A673 (cell line): Measurements from ENCODE around the gene TK2. TPM values are rescaled to one million over a fixed set of nuclear protein-coding genes. Genes with fewer than 3 reads are reported as not detected.

Experiments used
- BruUV-seq: library from RNA; stranded (reverse); fragments of 400-500 nt; replicated peaks from 2 replicates; lab custom pipeline; 2021; lab: Mats Ljungman, UMichigan
- CTCF ChIA-PET: fragments of 300-600 bp; sonication (Branson Sonifier 250); formaldehyde crosslinking; loops from one replicate; lab custom pipeline; 2022; ENCODE audit warnings: antibody characterized with exemption; lab: Charles Lee
- POLR2A ChIA-PET: fragments of 300-600 bp; sonication (Branson Sonifier 250); formaldehyde crosslinking; loops from one replicate; lab custom pipeline; 2022; ENCODE audit warnings: antibody characterized with exemption; ENCODE audit not compliant: low non-redundant PET; lab: Charles Lee
- DNase-seq: peaks from one replicate; pipeline ENCODE4 v3.0.0-alpha.2; 2015; ENCODE audit warnings: low spot score
- H3K27ac ChIP-seq: fragments of 200-600 bp; sonication (generic); 2 replicates; pipeline ENCODE4 v1.5.1; 2016; ENCODE audit warnings: mixed run types, low read depth, mild to moderate bottlenecking, mixed read lengths, antibody characterized with exemption, low read length; ENCODE audit not compliant: poor library complexity, severe bottlenecking
- H3K27me3 ChIP-seq: fragments of 200-600 bp; sonication (generic); replicated peaks from 2 replicates; pipeline ENCODE4 v1.6.1; 2017; ENCODE audit warnings: mixed run types, low read depth, mild to moderate bottlenecking, mixed read lengths, antibody characterized with exemption, low read length; ENCODE audit not compliant: insufficient read depth, poor library complexity
- H3K36me3 ChIP-seq: fragments of 200-600 bp; sonication (generic); 2 replicates; pipeline ENCODE4 v1.6.1; 2016; ENCODE audit warnings: mixed run types, mild to moderate bottlenecking, mixed read lengths, antibody characterized with exemption, low read length; ENCODE audit not compliant: insufficient read depth, poor library complexity, severe bottlenecking
- H3K4me1 ChIP-seq: fragments of 200-600 bp; sonication (generic); 2 replicates; pipeline ENCODE4 v1.6.1; 2017; ENCODE audit warnings: mixed run types, mild to moderate bottlenecking, mixed read lengths, antibody characterized with exemption, low read length; ENCODE audit not compliant: insufficient read depth, poor library complexity, severe bottlenecking
- H3K4me3 ChIP-seq: fragments of 200-600 bp; sonication (generic); 2 replicates; pipeline ENCODE4 v1.5.1; 2016; ENCODE audit warnings: low read depth, mixed run types, mild to moderate bottlenecking, mixed read lengths, low read length; ENCODE audit not compliant: poor library complexity, severe bottlenecking
- H3K9me3 ChIP-seq: fragments of 200-600 bp; sonication (generic); 2 replicates; pipeline ENCODE4 v1.6.1; 2016; ENCODE audit warnings: mixed run types, low read depth, mild to moderate bottlenecking, mixed read lengths, antibody characterized with exemption, low read length; ENCODE audit not compliant: poor library complexity, severe bottlenecking
- EZH2 ChIP-seq: fragments of 200-600 bp; sonication (generic); IDR thresholded peaks from 2 replicates; pipeline ENCODE4 v1.6.1; 2017; ENCODE audit warnings: borderline replicate concordance, low read depth, mild to moderate bottlenecking, mixed read lengths, antibody characterized with exemption, low read length; ENCODE audit not compliant: poor library complexity, severe bottlenecking
- intact Hi-C: fragments of 100-400 bp; cut with micrococcal nuclease; formaldehyde crosslinking; loops from one replicate; pipeline ENCODE4 v1.10.0; 2022; ENCODE audit not compliant: unreplicated experiment
- total RNA-seq: library from RNA; stranded (reverse); gene quantifications from 2 replicates; pipeline ENCODE4 v1.2.3, GENCODE V29; 2021
- TF ChIP-seq, protein P1 (sequence below): fragments of 300-800, 200-600 bp; sonication (generic); conservative IDR thresholded peaks from 2 replicates; pipeline ENCODE4 v1.5.1; 2017; ENCODE audit warnings: low read depth, mild to moderate bottlenecking, antibody characterized with exemption, low read length, moderate library complexity, mixed read lengths

Gene TK2
- total RNA-seq, 1 experiment from 2014 or later, result 8.2 TPM

DNA sequence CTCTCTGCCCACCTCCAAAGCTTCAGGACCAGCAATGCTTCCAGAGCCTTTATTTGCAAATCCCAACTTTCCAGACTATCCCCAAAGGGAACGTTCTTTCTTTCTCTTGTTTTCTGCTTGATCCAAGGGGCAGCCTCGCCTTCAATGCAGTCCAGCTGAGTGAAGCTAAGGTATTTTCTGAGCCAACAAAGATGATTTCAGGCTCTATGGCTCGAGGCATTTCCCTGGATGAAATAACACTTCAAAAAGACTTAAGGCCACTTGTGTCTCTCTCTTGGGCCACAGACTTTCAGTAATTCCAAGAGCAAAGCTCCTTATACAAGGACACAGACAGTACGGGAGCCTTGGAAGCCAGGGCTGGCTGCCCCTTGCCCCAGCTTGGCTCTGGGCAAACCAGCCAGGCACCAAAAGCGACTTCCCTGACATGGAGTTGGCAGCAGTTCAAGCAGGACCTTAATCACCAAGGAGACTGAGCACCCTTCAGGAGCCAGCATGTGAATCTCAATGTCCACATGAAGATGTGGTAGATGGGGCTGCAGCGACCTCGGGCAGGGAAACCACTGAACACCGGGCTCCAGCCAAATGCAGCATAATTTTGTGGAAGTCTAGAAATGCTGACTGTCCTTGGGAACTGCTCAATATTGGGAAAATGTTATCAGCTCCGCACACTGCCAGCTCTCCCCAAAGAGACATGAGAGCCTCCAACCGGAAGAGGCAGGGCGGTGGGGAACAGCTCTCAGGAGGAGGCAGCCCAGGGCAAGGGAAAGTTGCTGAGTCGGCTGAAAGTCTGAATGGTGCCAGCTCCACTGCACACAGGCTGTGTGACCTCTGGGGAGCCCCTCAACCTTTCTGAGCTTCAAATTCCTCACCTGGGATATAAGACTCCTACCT lies 39.0 kb downstream of the TK2 start:
- POLR2A ChIA-PET, result no interaction called here
- BruUV-seq, result no TSS peak
- no peak for DNase-seq
- no peaks in the 10 kb centered on the region for H3K9me3 ChIP-seq
- H3K36me3 ChIP-seq, result no peaks in the 10 kb centered on the region
- intact Hi-C loops, result no loop called here
- CTCF ChIA-PET, result no interaction called here
- no peak overlapping the region for H3K4me3 ChIP-seq
- H3K27me3 ChIP-seq, result no peaks in the 10 kb centered on the region
- H3K27ac ChIP-seq, result no peak overlapping the region
- no peaks in the 10 kb centered on the region for H3K4me1 ChIP-seq
- TF ChIP-seq, protein P1, sequence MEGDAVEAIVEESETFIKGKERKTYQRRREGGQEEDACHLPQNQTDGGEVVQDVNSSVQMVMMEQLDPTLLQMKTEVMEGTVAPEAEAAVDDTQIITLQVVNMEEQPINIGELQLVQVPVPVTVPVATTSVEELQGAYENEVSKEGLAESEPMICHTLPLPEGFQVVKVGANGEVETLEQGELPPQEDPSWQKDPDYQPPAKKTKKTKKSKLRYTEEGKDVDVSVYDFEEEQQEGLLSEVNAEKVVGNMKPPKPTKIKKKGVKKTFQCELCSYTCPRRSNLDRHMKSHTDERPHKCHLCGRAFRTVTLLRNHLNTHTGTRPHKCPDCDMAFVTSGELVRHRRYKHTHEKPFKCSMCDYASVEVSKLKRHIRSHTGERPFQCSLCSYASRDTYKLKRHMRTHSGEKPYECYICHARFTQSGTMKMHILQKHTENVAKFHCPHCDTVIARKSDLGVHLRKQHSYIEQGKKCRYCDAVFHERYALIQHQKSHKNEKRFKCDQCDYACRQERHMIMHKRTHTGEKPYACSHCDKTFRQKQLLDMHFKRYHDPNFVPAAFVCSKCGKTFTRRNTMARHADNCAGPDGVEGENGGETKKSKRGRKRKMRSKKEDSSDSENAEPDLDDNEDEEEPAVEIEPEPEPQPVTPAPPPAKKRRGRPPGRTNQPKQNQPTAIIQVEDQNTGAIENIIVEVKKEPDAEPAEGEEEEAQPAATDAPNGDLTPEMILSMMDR, result no peak
- TF ChIP-seq EZH2, result no peak

DNA sequence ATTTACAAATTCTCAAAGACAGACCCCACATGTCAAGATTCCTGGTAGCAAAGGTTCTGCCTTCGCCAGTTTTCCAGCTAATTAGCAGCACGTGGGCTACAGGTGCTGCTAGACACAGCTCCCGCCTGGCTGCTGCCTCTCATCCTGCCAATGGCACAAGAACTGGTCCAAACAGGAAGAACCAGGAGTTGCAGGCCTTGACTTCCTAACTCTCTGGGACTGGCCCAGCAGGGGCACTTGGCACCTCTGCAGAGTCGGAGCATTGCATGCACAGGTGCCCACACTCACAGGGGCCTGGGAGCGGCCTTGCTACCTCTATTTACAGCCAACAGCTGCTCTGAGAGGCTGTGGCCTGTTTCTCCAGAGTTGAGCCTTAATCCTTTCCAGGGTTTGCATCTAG lies 39.6 kb downstream of the TK2 start:
- no peak for TF ChIP-seq EZH2
- TF ChIP-seq, protein P1, result no peak
- ChIA-PET CTCF (no interaction called here), POLR2A (no interaction called here)
- Histone ChIP-seq H3K27ac (no peak overlapping the region), H3K9me3 (no peaks in the 10 kb centered on the region), H3K4me3 (no peak overlapping the region), H3K36me3 (no peaks in the 10 kb centered on the region), H3K27me3 (no peaks in the 10 kb centered on the region), H3K4me1 (no peaks in the 10 kb centered on the region)
- intact Hi-C loops, result no loop called here
- no TSS peak for BruUV-seq
- no peak for DNase-seq

DNA sequence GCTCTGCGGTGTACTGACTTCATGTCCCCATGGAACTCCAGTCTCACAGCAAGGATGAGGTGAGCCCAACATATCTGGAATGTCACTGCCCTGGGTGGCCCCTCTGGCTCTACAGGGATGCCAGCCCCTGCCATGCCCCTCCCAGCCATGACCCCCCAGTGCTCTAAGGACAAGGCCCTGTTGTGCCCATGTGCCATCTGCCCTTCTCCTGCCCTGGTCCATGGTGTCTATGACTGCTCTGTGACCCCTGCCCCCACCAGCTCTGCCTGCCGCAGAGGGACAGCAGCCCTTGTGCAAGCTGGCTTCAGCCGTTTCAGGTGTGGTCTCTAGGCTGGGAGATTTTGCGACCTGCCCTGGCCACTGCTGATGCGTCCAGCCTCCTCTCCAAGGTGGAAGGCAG lies 40.3 kb downstream of the TK2 start:
- no peak for DNase-seq
- H3K27me3 ChIP-seq, result no peaks in the 10 kb centered on the region
- no peak overlapping the region for H3K27ac ChIP-seq
- no TSS peak for BruUV-seq
- H3K4me1 ChIP-seq, result no peaks in the 10 kb centered on the region
- no peaks in the 10 kb centered on the region for H3K9me3 ChIP-seq
- no peaks in the 10 kb centered on the region for H3K36me3 ChIP-seq
- intact Hi-C loops, result no loop called here
- H3K4me3 ChIP-seq, result no peak overlapping the region
- ChIA-PET CTCF (no interaction called here), POLR2A (no interaction called here)
- no peak for TF ChIP-seq EZH2
- TF ChIP-seq, protein P1, result no peak
